Measurements from ENCODE around the gene UNC119.

GRCh38 chr17:28548417-28549130 is 3.9 kb downstream of the UNC119 start:
- TF ChIP-seq, protein P1, sequence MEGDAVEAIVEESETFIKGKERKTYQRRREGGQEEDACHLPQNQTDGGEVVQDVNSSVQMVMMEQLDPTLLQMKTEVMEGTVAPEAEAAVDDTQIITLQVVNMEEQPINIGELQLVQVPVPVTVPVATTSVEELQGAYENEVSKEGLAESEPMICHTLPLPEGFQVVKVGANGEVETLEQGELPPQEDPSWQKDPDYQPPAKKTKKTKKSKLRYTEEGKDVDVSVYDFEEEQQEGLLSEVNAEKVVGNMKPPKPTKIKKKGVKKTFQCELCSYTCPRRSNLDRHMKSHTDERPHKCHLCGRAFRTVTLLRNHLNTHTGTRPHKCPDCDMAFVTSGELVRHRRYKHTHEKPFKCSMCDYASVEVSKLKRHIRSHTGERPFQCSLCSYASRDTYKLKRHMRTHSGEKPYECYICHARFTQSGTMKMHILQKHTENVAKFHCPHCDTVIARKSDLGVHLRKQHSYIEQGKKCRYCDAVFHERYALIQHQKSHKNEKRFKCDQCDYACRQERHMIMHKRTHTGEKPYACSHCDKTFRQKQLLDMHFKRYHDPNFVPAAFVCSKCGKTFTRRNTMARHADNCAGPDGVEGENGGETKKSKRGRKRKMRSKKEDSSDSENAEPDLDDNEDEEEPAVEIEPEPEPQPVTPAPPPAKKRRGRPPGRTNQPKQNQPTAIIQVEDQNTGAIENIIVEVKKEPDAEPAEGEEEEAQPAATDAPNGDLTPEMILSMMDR (IDR thresholded peaks at IDR 0.05): no peak
- no peak for TF ChIP-seq POLR2A (IDR thresholded peaks at IDR 0.05)
